GOT3 (cell line): ENCODE results near the gene MSGN1.

ENCODE experiments used
- DNase-seq: peaks from one replicate; lab custom pipeline; 2025; ENCODE audit warnings: mixed read lengths; lab: John Stamatoyannopoulos, UW

MSGN1 gene

DNA sequence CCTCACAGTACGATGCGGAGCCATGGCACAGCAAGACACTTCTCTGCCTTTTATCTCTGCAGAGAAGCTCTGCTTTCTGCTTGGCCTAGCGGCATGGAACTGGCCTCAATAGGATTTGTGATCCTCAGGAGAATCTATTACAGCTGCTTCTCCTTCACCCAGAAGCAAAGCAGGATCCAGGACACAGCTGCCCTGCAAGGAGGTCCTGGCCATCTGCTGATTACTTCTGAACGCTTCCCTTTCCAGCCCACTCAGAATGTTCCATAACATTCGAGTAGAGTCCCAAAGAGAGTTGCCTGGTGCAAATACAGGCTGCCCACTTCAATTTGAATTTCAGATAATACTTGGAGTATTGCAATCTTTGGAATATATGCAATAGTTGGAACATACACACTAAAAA lies 33.0 kb downstream of the MSGN1 start:
- DNase-seq = no peak

GRCh38 chr2:17850151-17850550 lies 33.9 kb downstream of the MSGN1 start:
- DNase-seq = no peak

DNA sequence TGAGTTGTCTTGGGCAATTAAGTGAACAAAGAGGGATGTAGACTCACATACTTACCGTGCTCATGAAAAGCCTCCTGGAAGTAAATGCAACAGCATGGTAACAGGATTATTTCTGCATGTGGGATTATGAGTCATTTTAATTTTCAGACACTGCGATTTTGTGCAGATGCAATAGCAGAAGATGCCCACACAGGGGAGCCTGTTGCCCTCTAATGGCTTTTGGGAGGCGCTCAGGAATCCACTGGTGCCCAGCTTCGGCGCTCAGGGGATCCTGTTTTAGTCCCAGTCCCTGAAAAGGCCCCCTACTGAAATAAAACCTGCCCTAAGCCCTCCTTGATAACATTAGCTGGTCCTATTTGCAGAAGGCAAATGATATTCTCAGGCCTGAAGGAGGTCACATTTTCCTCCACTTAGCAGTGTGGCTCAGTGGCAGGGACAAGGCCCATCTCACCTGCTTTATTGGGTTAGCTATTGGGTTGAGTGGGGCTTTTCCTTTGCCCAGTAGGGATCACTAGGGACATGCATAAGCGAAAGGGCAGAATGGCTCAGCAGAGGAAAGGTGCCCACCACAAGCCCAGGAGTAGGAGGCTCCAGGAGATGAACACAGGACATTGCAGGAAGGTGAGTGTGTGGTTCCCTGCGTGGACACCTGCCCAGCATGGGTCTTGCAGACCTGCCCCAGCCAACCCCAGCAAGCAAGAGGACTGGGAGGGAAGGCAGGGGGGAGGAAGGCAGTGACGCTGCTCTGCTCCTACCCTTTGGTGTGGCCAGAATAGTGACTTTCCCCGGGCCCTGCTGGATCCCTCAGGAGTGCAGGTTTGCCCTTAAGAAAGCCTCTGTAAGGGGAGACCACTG lies 35.7 kb downstream of the MSGN1 start:
- DNase-seq = no peak

- DNase-seq = no peak
These were observed 37.5 kb downstream of the MSGN1 start for GRCh38 chr2:17853799-17854198.

GRCh38 chr2:17857021-17857420 lies 40.8 kb downstream of the MSGN1 start:
- no peak for DNase-seq

GRCh38 chr2:17858064-17858463 lies 41.8 kb downstream of the MSGN1 start:
- no peak for DNase-seq

- no peak for DNase-seq
These were observed 47.3 kb downstream of the MSGN1 start for GRCh38 chr2:17863539-17863938.

- no peak for DNase-seq
These were observed 48.4 kb downstream of the MSGN1 start for GRCh38 chr2:17864676-17865075.

GRCh38 chr2:17867133-17867532 lies 50.9 kb downstream of the MSGN1 start:
- DNase-seq = no peak
